GM12878 (cell line): ENCODE data around the gene LENG9. TPM values are rescaled to one million over a fixed set of nuclear protein-coding genes. Genes with fewer than 3 reads are reported as not detected.

Experiments
- ATAC-seq: fragments of 200-7000 bp; cut with Tn5 transposase; 3 replicates; pipeline ENCODE4 v1.9.1; 2020; ENCODE audit warnings: mild to moderate bottlenecking, moderate library complexity
- BruUV-seq: library from RNA; stranded (reverse); fragments of 400-500 nt; replicated peaks from 2 replicates; lab custom pipeline; 2021; lab: Mats Ljungman, UMichigan
- CTCF ChIA-PET: fragments of 300-600 bp; sonication (Branson Sonifier 250); formaldehyde crosslinking; extraction: SDS; loops from one replicate; lab custom pipeline; 2021; ENCODE audit warnings: inconsistent platforms; lab: Yijun Ruan, JAX
- POLR2A ChIA-PET: fragments of 350-600 bp; formaldehyde crosslinking; extraction: SDS; loops from one replicate; lab custom pipeline; 2021; ENCODE audit warnings: inconsistent platforms; lab: Charles Lee
- RAD21 ChIA-PET: fragments of 300-600 bp; sonication (Branson Sonifier 250); formaldehyde crosslinking; loops from one replicate; lab custom pipeline; 2023; ENCODE audit warnings: antibody characterized with exemption; ENCODE audit not compliant: unreplicated experiment; lab: Charles Lee
- SMC1A ChIA-PET: fragments of 300-600 bp; sonication (Branson Sonifier 250); formaldehyde crosslinking; loops from one replicate; lab custom pipeline; 2023; ENCODE audit not compliant: unreplicated experiment, uncharacterized antibody; lab: Charles Lee
- DNase-seq: peaks from one replicate; pipeline ENCODE4 v3.0.0-alpha.2; 2011; ENCODE audit warnings: low read depth, low spot score
- FAIRE-seq: peaks from 3 replicates; lab custom pipeline; 2011; peaks lifted over from hg19 to GRCh38; lab: Jason Lieb, UNC
- H2AFZ ChIP-seq: 2 replicates; pipeline ENCODE4 v1.6.0; 2011; ENCODE audit warnings: low read depth, low read length, control low read depth; ENCODE audit not compliant: control insufficient read depth
- H3K27ac ChIP-seq: 2 replicates; pipeline ENCODE4 v1.5.1; 2011; ENCODE audit warnings: control low read depth; ENCODE audit not compliant: control insufficient read depth, insufficient read depth
- H3K27me3 ChIP-seq, 2 experiments: replicated peaks in 1 of 2; 2 replicates each; pipeline versions ENCODE4 v1.6.0 to v1.6.1; 2011; ENCODE audit warnings: low read length in 1 of 2; ENCODE audit not compliant: control insufficient read depth in 2 of 2, insufficient read depth in 2 of 2
- H3K36me3 ChIP-seq, 2 experiments: 2 replicates each; pipeline ENCODE4 v1.5.1; 2011; ENCODE audit warnings: low read length in 1 of 2; ENCODE audit not compliant: control insufficient read depth in 2 of 2, insufficient read depth in 2 of 2
- H3K4me1 ChIP-seq: 2 replicates; pipeline ENCODE4 v1.6.1; 2011; ENCODE audit warnings: mild to moderate bottlenecking, low read length, moderate library complexity, mixed read lengths; ENCODE audit not compliant: control insufficient read depth, insufficient read depth
- H3K4me2 ChIP-seq: 2 replicates; pipeline ENCODE4 v1.6.0; 2011; ENCODE audit warnings: control low read depth; ENCODE audit not compliant: control insufficient read depth, insufficient read depth
- H3K4me3 ChIP-seq: fragments of 200-600 bp; sonication (generic); 2 replicates; pipeline ENCODE4 v1.5.1; 2016
- H3K79me2 ChIP-seq: 2 replicates; pipeline ENCODE4 v1.6.0; 2011; ENCODE audit warnings: low read length; ENCODE audit not compliant: control insufficient read depth, insufficient read depth
- H3K9ac ChIP-seq: 2 replicates; pipeline ENCODE4 v1.8.0; 2011; ENCODE audit warnings: low read length, control low read depth, mixed read lengths; ENCODE audit not compliant: control insufficient read depth, insufficient read depth
- H3K9me3 ChIP-seq: replicated peaks from 3 replicates; pipeline ENCODE4 v1.5.1; 2011; ENCODE audit warnings: mild to moderate bottlenecking, low read length; ENCODE audit not compliant: control insufficient read depth, insufficient read depth
- H4K20me1 ChIP-seq: 2 replicates; pipeline ENCODE4 v1.6.0; 2011; ENCODE audit not compliant: control insufficient read depth, insufficient read depth
- CHD1 ChIP-seq: IDR thresholded peaks from 2 replicates; pipeline ENCODE4 v1.6.1; 2012; ENCODE audit warnings: low read depth, low read length, improper control_type of control experiment
- CHD4 ChIP-seq: fragments of 200-600 bp; sonication (generic); IDR thresholded peaks from 2 replicates; pipeline ENCODE4 v1.6.1; 2016; ENCODE audit warnings: mild to moderate bottlenecking
- DPF2 ChIP-seq: fragments of 450-650 bp; IDR thresholded peaks from 2 replicates; pipeline ENCODE4 v1.6.1; 2017; ENCODE audit warnings: mild to moderate bottlenecking
- IKZF1 ChIP-seq: fragments of 450-650 bp; conservative IDR thresholded peaks from 2 replicates; pipeline ENCODE4 v1.6.1; 2017; ENCODE audit warnings: antibody characterized with exemption, mild to moderate bottlenecking
- NKRF ChIP-seq: fragments of 450-650 bp; conservative IDR thresholded peaks from 2 replicates; pipeline ENCODE4 v1.6.1; 2017; ENCODE audit warnings: mild to moderate bottlenecking, moderate library complexity
- NR2C1 ChIP-seq: fragments of 450-650 bp; IDR thresholded peaks from 2 replicates; pipeline ENCODE4 v1.6.1; 2017; ENCODE audit warnings: antibody characterized with exemption, mild to moderate bottlenecking, moderate library complexity
- PKNOX1 ChIP-seq: fragments of 450-650 bp; IDR thresholded peaks from 2 replicates; pipeline ENCODE4 v1.6.1; 2016; ENCODE audit warnings: mild to moderate bottlenecking
- POLR2A ChIP-seq: IDR thresholded peaks from 2 replicates; pipeline ENCODE4 v1.6.1; 2011; ENCODE audit warnings: low read depth, mild to moderate bottlenecking, low read length
- PRDM15 ChIP-seq: fragments of 450-650 bp; formaldehyde crosslinking; IDR thresholded peaks from 2 replicates; pipeline ENCODE4 v1.4.0; 2020; ENCODE audit warnings: mild to moderate bottlenecking, moderate library complexity
- RAD21 ChIP-seq: IDR thresholded peaks from 2 replicates; pipeline ENCODE4 v1.6.1; 2011; ENCODE audit warnings: mild to moderate bottlenecking, low read depth, low read length, moderate library complexity; ENCODE audit not compliant: insufficient read depth
- RFX5 ChIP-seq: IDR thresholded peaks from 2 replicates; pipeline ENCODE4 v1.6.1; 2011; ENCODE audit warnings: low read depth, low read length, improper control_type of control experiment
- RUNX3 ChIP-seq: IDR thresholded peaks from 2 replicates; pipeline ENCODE4 v1.6.1; 2012; ENCODE audit warnings: low read length, inconsistent platforms
- SRF ChIP-seq, 2 experiments: IDR thresholded peaks; 2 replicates each; pipeline ENCODE4 v1.6.1; 2011; ENCODE audit warnings: low read depth in 2 of 2, low read length in 2 of 2, mild to moderate bottlenecking in 1 of 2, moderate library complexity in 1 of 2
- TCF3 ChIP-seq: IDR thresholded peaks from 2 replicates; pipeline ENCODE4 v1.6.1; 2012; ENCODE audit warnings: low read depth, mild to moderate bottlenecking, low read length, borderline replicate concordance; ENCODE audit not compliant: insufficient read depth
- WRNIP1 ChIP-seq: IDR thresholded peaks from 2 replicates; pipeline ENCODE4 v1.6.1; 2011; ENCODE audit warnings: low read depth, low read length, improper control_type of control experiment, borderline replicate concordance
- ZNF207 ChIP-seq: fragments of 450-650 bp; IDR thresholded peaks from 2 replicates; pipeline ENCODE4 v1.6.1; 2014; ENCODE audit warnings: antibody characterized with exemption, mild to moderate bottlenecking, borderline replicate concordance
- ZNF622 ChIP-seq: fragments of 450-650 bp; IDR thresholded peaks from 2 replicates; pipeline ENCODE4 v1.6.1; 2017; ENCODE audit warnings: mild to moderate bottlenecking, inconsistent platforms
- ZSCAN29 ChIP-seq: fragments of 450-650 bp; IDR thresholded peaks from 2 replicates; pipeline ENCODE4 v1.6.1; 2017; ENCODE audit warnings: mild to moderate bottlenecking, moderate library complexity
- WGBS: methylation state at CpG from one replicate; pipeline ENCODE4 v1.1.6; 2016; ENCODE audit warnings: low lambda C conversion rate; ENCODE audit not compliant: insufficient replicate concordance, insufficient coverage; ENCODE audit errors: missing lambda C conversion rate; 5-methylcytosine and 5-hydroxymethylcytosine counted together
- in situ Hi-C: fragments of 300-500 bp; cut with MboI; formaldehyde crosslinking; loops from 9 replicates; pipeline ENCODE4 v1.14.3; 2018; ENCODE audit warnings: mixed read lengths
- intact Hi-C: fragments of 100-400 bp; cut with micrococcal nuclease; formaldehyde crosslinking; loops from one replicate; pipeline ENCODE4 v1.14.2; 2022; ENCODE audit not compliant: unreplicated experiment
- polyA plus RNA-seq, 11 experiments: library from polyadenylated mRNA; depleted of rRNA in 4 of 11; unstranded in 6 of 11; stranded (reverse) in 5 of 11; fragments of >200 nt; fragmentation: Nextera tagmentation in 4 of 11; fragmentation: Illumina TruSeq in 1 of 11; extraction: Ambion mirVana in 4 of 11; extraction: Trizol in 1 of 11; gene quantifications; 1 replicate in 1 of 11; 2 replicates in 10 of 11; pipeline versions ENCODE4 v1.2.1 to v1.2.3, GENCODE V29; 2011 to 2016; ENCODE audit warnings: inconsistent platforms in 2 of 11, missing spikeins in 2 of 11, low read depth in 1 of 11
- total RNA-seq, 4 experiments: library from RNA; depleted of rRNA in 3 of 4; stranded (reverse); fragments of >200 nt in 3 of 4; fragmentation: Illumina TruSeq in 1 of 4; extraction: Trizol in 1 of 4; gene quantifications; 2 replicates each; pipeline versions ENCODE4 v1.2.1 to v1.2.3, GENCODE V29; 2013 to 2021

The LENG9 gene
- total and polyA plus RNA-seq, 10 of the 15 experiments (the other 5 are each of a cell fraction or from before 2014, with no cell fraction given): 0.09 to 2.9 (median 0.76) TPM; not detected in 1

- Histone ChIP-seq H3K9ac (peak overlapping the region; percentile 92), H3K27ac (peak overlapping the region; percentile 93), H3K27me3 (no peaks in the 10 kb centered on the region), H3K79me2 (peaks cover 56% of the 10 kb centered on the region), H3K9me3 (no peaks in the 10 kb centered on the region), H3K4me2 (peak overlapping the region; percentile 87), H3K4me1 (no peaks in the 10 kb centered on the region), H4K20me1 (peaks cover 7% of the 10 kb centered on the region), H3K4me3 (peak overlapping the region; percentile 90), H3K36me3 (peaks cover 7 to 10% of the 10 kb centered on the region in 2 experiments), H2AFZ (peak overlapping the region; percentile 76)
- RAD21 ChIA-PET: interaction anchor here (0.6 to 1.6 kb wide), 4 partner anchors 15 to 79 kb away, joined by 3 to 12 read pairs (median 4); partner anchors contain the start of gene LENG9
- in situ Hi-C loops (no loop called here), intact Hi-C loops (no loop called here)
- DNase-seq (no peak), FAIRE-seq (peak; percentile 44), ATAC-seq (peak; percentile 38)
- no TSS peak for BruUV-seq
- CTCF ChIA-PET: interaction anchor here (0.7 to 1.5 kb wide), 9 partner anchors 10 to 59 kb away, joined by 3 to 9 read pairs (median 4); partner anchors contain the start of gene LENG9
- SMC1A ChIA-PET: interaction anchor here (0.9 to 1.3 kb wide), 5 partner anchors 15 to 311 kb away, joined by 3 to 5 read pairs (median 3); partner anchors contain the start of genes CNOT3 and LENG9
- 3% methylated on average over 34 of the region's 34 CpGs for WGBS
- POLR2A ChIA-PET: interaction anchor here (0.5 to 1.6 kb wide), 14 partner anchors 14 to 337 kb away, joined by 3 to 16 read pairs (median 4); partner anchors contain the start of genes CNOT3, LENG9 and MBOAT7
- TF ChIP-seq PRDM15 (CRISPR knock-in tag): no peak
- TF ChIP-seq DPF2: no peak
- no peak for TF ChIP-seq TCF3
- TF ChIP-seq RUNX3: peak; percentile 16; the same call in 1 of the 2 replicates
- TF ChIP-seq RAD21: no peak
- peak; percentile 36; the same call in 1 of the 2 replicates for TF ChIP-seq NKRF
- 0 out of 2 replicates have a peak, but pooled peaks have one; percentile 22 for TF ChIP-seq CHD1
- TF ChIP-seq POLR2A: peak; percentile 66; the same call in 1 of the 2 replicates
- TF ChIP-seq PKNOX1: no peak
- no peak for TF ChIP-seq CHD4
- TF ChIP-seq RFX5: no peak
- no peak for TF ChIP-seq ZNF622
- TF ChIP-seq WRNIP1: 0 out of 2 replicates have a peak, but pooled peaks have one; percentile 69
- no peak for TF ChIP-seq NR2C1
- TF ChIP-seq ZSCAN29: no peak
- TF ChIP-seq SRF (IDR thresholded peaks at IDR 0.05; ENCODE audit: low read depth in 2 of 2, low read length in 2 of 2): no peak
- no peak for TF ChIP-seq ZNF207
- peak; percentile 20; the same call in 1 of the 2 replicates for TF ChIP-seq IKZF1
Observed at GRCh38 chr19:54448040-54448773, 15.4 kb downstream of the LENG9 start.
